ENCODE measurements around the gene PLEKHJ1. TPM values are rescaled to one million over a fixed set of nuclear protein-coding genes. Genes with fewer than 3 reads are reported as not detected.

The PLEKHJ1 gene
- total and polyA plus RNA-seq, 5 donors from 2014 or later = 50.3 to 121 (median 100) TPM

GRCh38 chr19:2278459-2279158 lies 42.5 kb upstream of the PLEKHJ1 start:
- peaks cover 27% of the 10 kb centered on the region for H3K4me1 ChIP-seq (ENCODE audit: control insufficient read depth, insufficient read depth, low read length, poor library complexity, severe bottlenecking)
- H3K9me3 Mint-ChIP-seq = peaks cover 0 to 1% (median 0%) of the 10 kb centered on the region in 7 donors
- H3K4me3 Mint-ChIP-seq = peak overlapping the region in 2 of 4 donors; percentile 26 to 63
- H3K36me3 ChIP-seq (ENCODE audit: control insufficient read depth, insufficient read depth, low read length) = no peaks in the 10 kb centered on the region
- H3K27ac ChIP-seq (ENCODE audit: insufficient read depth, low read length, poor library complexity, severe bottlenecking) = no peak overlapping the region
- no peaks in the 10 kb centered on the region for H3K9me3 ChIP-seq (ENCODE audit: control insufficient read depth in 2 of 2, low read length in 2 of 2)
- no peak for ATAC-seq (ENCODE audit: low read depth in 2 of 2)
- H3K4me3 ChIP-seq (ENCODE audit: low read depth, low read length) = no peak overlapping the region
- H3K27me3 ChIP-seq (ENCODE audit: control insufficient read depth, insufficient read depth, low read length) = no peaks in the 10 kb centered on the region
- DNase-seq = no peak
- peaks cover 7% of the 10 kb centered on the region for H3K27me3 Mint-ChIP-seq
- H3K4me1 Mint-ChIP-seq = peaks cover 0 to 38% (median 10%) of the 10 kb centered on the region in 4 donors
- peak overlapping the region in 1 of 3 donors; percentile 56 for H3K27ac Mint-ChIP-seq
- H3K36me3 Mint-ChIP-seq = peaks cover 9% of the 10 kb centered on the region

- no peak for ATAC-seq (ENCODE audit: low read depth in 2 of 2)
- H3K27ac Mint-ChIP-seq = peak overlapping the region; percentile 56 to 80 (median 72)
- H3K27me3 Mint-ChIP-seq = peaks cover 7% of the 10 kb centered on the region
- peaks cover 0 to 1% (median 0%) of the 10 kb centered on the region in 7 donors for H3K9me3 Mint-ChIP-seq
- no peaks in the 10 kb centered on the region for H3K27me3 ChIP-seq (ENCODE audit: control insufficient read depth, insufficient read depth, low read length)
- peaks cover 5 to 40% (median 14%) of the 10 kb centered on the region in 4 donors for H3K4me1 Mint-ChIP-seq
- no peaks in the 10 kb centered on the region for H3K36me3 ChIP-seq (ENCODE audit: control insufficient read depth, insufficient read depth, low read length)
- H3K27ac ChIP-seq (ENCODE audit: insufficient read depth, low read length, poor library complexity, severe bottlenecking) = no peak overlapping the region
- H3K4me1 ChIP-seq (ENCODE audit: control insufficient read depth, insufficient read depth, low read length, poor library complexity, severe bottlenecking) = peaks cover 35% of the 10 kb centered on the region
- H3K36me3 Mint-ChIP-seq = peaks cover 14% of the 10 kb centered on the region
- H3K4me3 ChIP-seq (ENCODE audit: low read depth, low read length) = no peak overlapping the region
- no peaks in the 10 kb centered on the region for H3K9me3 ChIP-seq (ENCODE audit: control insufficient read depth in 2 of 2, low read length in 2 of 2)
- no peak for DNase-seq
- H3K4me3 Mint-ChIP-seq = peak overlapping the region in 2 of 4 donors; percentile 5 to 86
Observed at GRCh38 chr19:2277138-2277537, 41.0 kb upstream of the PLEKHJ1 start.

- Histone ChIP-seq H3K27ac (ENCODE audit: insufficient read depth, low read length, poor library complexity, severe bottlenecking) (no peak overlapping the region), H3K9me3 (ENCODE audit: control insufficient read depth in 2 of 2, low read length in 2 of 2) (no peaks in the 10 kb centered on the region), H3K36me3 (ENCODE audit: control insufficient read depth, insufficient read depth, low read length) (no peaks in the 10 kb centered on the region), H3K4me3 (ENCODE audit: low read depth, low read length) (no peak overlapping the region), H3K4me1 (ENCODE audit: control insufficient read depth, insufficient read depth, low read length, poor library complexity, severe bottlenecking) (peaks cover 35% of the 10 kb centered on the region), H3K27me3 (ENCODE audit: control insufficient read depth, insufficient read depth, low read length) (no peaks in the 10 kb centered on the region)
- ATAC-seq (ENCODE audit: low read depth in 2 of 2) = no peak
- Mint-ChIP-seq H3K36me3 (peaks cover 17% of the 10 kb centered on the region), H3K4me1 (peaks cover 5 to 40% (median 18%) of the 10 kb centered on the region in 4 donors), H3K27me3 (peaks cover 7% of the 10 kb centered on the region), H3K27ac (no peak overlapping the region), H3K4me3 (peak overlapping the region in 1 of 4 donors; percentile 86), H3K9me3 (peaks cover 0 to 3% (median 0%) of the 10 kb centered on the region in 7 donors)
- no peak for DNase-seq
Observed at GRCh38 chr19:2276429-2276986, 40.4 kb upstream of the PLEKHJ1 start.

- H3K27ac ChIP-seq (ENCODE audit: insufficient read depth, low read length, poor library complexity, severe bottlenecking) = no peak overlapping the region
- Mint-ChIP-seq H3K4me3 (no peak overlapping the region), H3K9me3 (peaks cover 0 to 3% (median 0%) of the 10 kb centered on the region in 7 donors), H3K27ac (no peak overlapping the region), H3K27me3 (peaks cover 7% of the 10 kb centered on the region), H3K36me3 (peaks cover 20% of the 10 kb centered on the region), H3K4me1 (peaks cover 5 to 41% (median 20%) of the 10 kb centered on the region in 4 donors)
- H3K27me3 ChIP-seq (ENCODE audit: control insufficient read depth, insufficient read depth, low read length) = no peaks in the 10 kb centered on the region
- H3K4me1 ChIP-seq (ENCODE audit: control insufficient read depth, insufficient read depth, low read length, poor library complexity, severe bottlenecking) = peaks cover 38% of the 10 kb centered on the region
- DNase-seq (no peak), ATAC-seq (ENCODE audit: low read depth in 2 of 2) (no peak)
- no peak overlapping the region for H3K4me3 ChIP-seq (ENCODE audit: low read depth, low read length)
- H3K36me3 ChIP-seq (ENCODE audit: control insufficient read depth, insufficient read depth, low read length) = no peaks in the 10 kb centered on the region
- no peaks in the 10 kb centered on the region for H3K9me3 ChIP-seq (ENCODE audit: control insufficient read depth in 2 of 2, low read length in 2 of 2)
Observed at GRCh38 chr19:2275588-2276428, 39.7 kb upstream of the PLEKHJ1 start.

GRCh38 chr19:2274931-2275535 lies 38.9 kb upstream of the PLEKHJ1 start:
- no peak overlapping the region for H3K4me3 ChIP-seq (ENCODE audit: low read depth, low read length)
- peaks cover 0 to 3% (median 0%) of the 10 kb centered on the region in 7 donors for H3K9me3 Mint-ChIP-seq
- peaks cover 7% of the 10 kb centered on the region for H3K27me3 Mint-ChIP-seq
- peaks cover 37% of the 10 kb centered on the region for H3K4me1 ChIP-seq (ENCODE audit: control insufficient read depth, insufficient read depth, low read length, poor library complexity, severe bottlenecking)
- DNase-seq = peak in 2 of 3 donors; percentile 60 to 66
- H3K4me3 Mint-ChIP-seq = peak overlapping the region; percentile 36 to 99 (median 77)
- no peaks in the 10 kb centered on the region for H3K9me3 ChIP-seq (ENCODE audit: control insufficient read depth in 2 of 2, low read length in 2 of 2)
- H3K27me3 ChIP-seq (ENCODE audit: control insufficient read depth, insufficient read depth, low read length) = no peaks in the 10 kb centered on the region
- H3K4me1 Mint-ChIP-seq = peaks cover 5 to 41% (median 20%) of the 10 kb centered on the region in 4 donors
- peak overlapping the region; percentile 62 to 69 (median 63) for H3K27ac Mint-ChIP-seq
- no peak for ATAC-seq (ENCODE audit: low read depth in 2 of 2)
- no peaks in the 10 kb centered on the region for H3K36me3 ChIP-seq (ENCODE audit: control insufficient read depth, insufficient read depth, low read length)
- H3K36me3 Mint-ChIP-seq = peaks cover 20% of the 10 kb centered on the region
- H3K27ac ChIP-seq (ENCODE audit: insufficient read depth, low read length, poor library complexity, severe bottlenecking) = peak overlapping the region; percentile 23

GRCh38 chr19:2274185-2274711 lies 38.1 kb upstream of the PLEKHJ1 start:
- H3K4me3 ChIP-seq (ENCODE audit: low read depth, low read length) = no peak overlapping the region

More at GRCh38 chr19:2274185-2274711, 38.1 kb upstream of the PLEKHJ1 start:
- Histone ChIP-seq H3K27ac (ENCODE audit: insufficient read depth, low read length, poor library complexity, severe bottlenecking) (peak overlapping the region; percentile 87), H3K9me3 (ENCODE audit: control insufficient read depth in 2 of 2, low read length in 2 of 2) (no peaks in the 10 kb centered on the region), H3K27me3 (ENCODE audit: control insufficient read depth, insufficient read depth, low read length) (no peaks in the 10 kb centered on the region), H3K4me1 (ENCODE audit: control insufficient read depth, insufficient read depth, low read length, poor library complexity, severe bottlenecking) (peaks cover 37% of the 10 kb centered on the region), H3K36me3 (ENCODE audit: control insufficient read depth, insufficient read depth, low read length) (no peaks in the 10 kb centered on the region)
- Mint-ChIP-seq H3K4me1 (peaks cover 5 to 41% (median 20%) of the 10 kb centered on the region in 4 donors), H3K27ac (peak overlapping the region in 2 of 3 donors; percentile 73 to 87), H3K27me3 (peaks cover 10% of the 10 kb centered on the region), H3K4me3 (peak overlapping the region; percentile 63 to 99 (median 74)), H3K36me3 (peaks cover 20% of the 10 kb centered on the region), H3K9me3 (peaks cover 0 to 3% (median 0%) of the 10 kb centered on the region in 7 donors)
- DNase-seq (no peak), ATAC-seq (ENCODE audit: low read depth in 2 of 2) (no peak)

All from CD4-positive, CD25-positive, alpha-beta regulatory T cell (primary cell).